Measurements from ENCODE around the gene ZFPM1. TPM values are rescaled to one million over a fixed set of nuclear protein-coding genes. Genes with fewer than 3 reads are reported as not detected.

ZFPM1 gene
- total and polyA plus RNA-seq, 2 of the 8 experiments (the other 6 are each of a cell fraction or from before 2014, with no cell fraction given) = 0.74 to 4.8 TPM

DNA sequence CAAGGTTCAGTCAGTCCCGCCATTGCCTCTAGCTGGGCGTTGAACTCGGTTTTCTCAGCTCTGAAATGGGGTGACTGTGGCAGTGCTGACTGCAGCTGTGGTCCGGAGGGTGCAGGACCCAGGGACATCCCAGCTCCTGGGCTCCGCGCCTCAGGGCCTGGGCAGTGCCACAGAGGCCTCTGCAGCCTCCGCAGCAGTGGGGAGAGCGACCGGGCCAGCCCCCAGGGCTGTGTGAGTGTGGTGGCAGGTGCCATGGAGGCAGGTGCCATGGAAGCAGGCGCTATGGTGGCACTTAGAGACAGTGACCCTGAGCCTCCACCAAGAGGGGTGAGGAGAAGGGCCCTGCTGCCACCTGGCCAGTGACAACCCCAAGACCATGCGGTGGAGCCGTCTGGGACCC is 39.4 kb upstream of the ZFPM1 start:
- H3K4me2 ChIP-seq (ENCODE audit: insufficient read depth in 1 of 2, low read depth in 2 of 2, low read length in 2 of 2) = no peak overlapping the region
- CTCF ChIA-PET (ENCODE audit: partially characterized antibody) = interaction anchor here (1.1 kb wide), 1 partner anchor 14 kb away, joined by 4 read pairs; no protein-coding TSS in a partner anchor

More for the DNA sequence above, 39.4 kb upstream of the ZFPM1 start:
- H3K23ac ChIP-seq (ENCODE audit: insufficient read length) = no peak overlapping the region
- no peaks in the 10 kb centered on the region; a peak in 1 of 8 replicates for H3K36me3 ChIP-seq (ENCODE audit: control insufficient read depth in 2 of 4, insufficient read depth in 4 of 4, low read length in 3 of 4)
- H2BK12ac ChIP-seq (ENCODE audit: low read depth, low read length) = no peak overlapping the region
- H3K9ac ChIP-seq (replicated peaks in 1 of 4; ENCODE audit: extremely low read depth in 1 of 4, low read depth in 3 of 4, low read length in 3 of 4) = no peak overlapping the region; a peak in 1 of 7 replicates
- POLR2A ChIA-PET (ENCODE audit: partially characterized antibody) = no interaction called here
- FAIRE-seq = no peak
- H3K79me1 ChIP-seq (ENCODE audit: low read depth, low read length) = no peaks in the 10 kb centered on the region
- DNase-seq (ENCODE audit: low read depth in 1 of 2, low spot score in 2 of 2) = no peak
- no peak overlapping the region for H4K91ac ChIP-seq (replicated peaks; ENCODE audit: insufficient read length, low read length)
- no peak overlapping the region for H3K18ac ChIP-seq (ENCODE audit: extremely low read depth, low read length)
- H3K27me3 ChIP-seq (replicated peaks in 1 of 4; ENCODE audit: control insufficient read depth in 3 of 4, extremely low read depth in 1 of 4, insufficient read depth in 3 of 4, low read length in 3 of 4) = no peaks in the 10 kb centered on the region
- H3K23me2 ChIP-seq (ENCODE audit: low read depth, low read length) = no peaks in the 10 kb centered on the region
- H3K4me1 ChIP-seq (replicated peaks in 1 of 4; ENCODE audit: control insufficient read depth in 3 of 4, insufficient read depth in 4 of 4, low read length in 3 of 4) = no peaks in the 10 kb centered on the region; a peak in 1 of 7 replicates
- no peak overlapping the region for H2BK5ac ChIP-seq (ENCODE audit: low read depth, low read length)
- TF ChIP-seq POLR2A (IDR thresholded peaks at IDR 0.05; ENCODE audit: control extremely low read depth in 1 of 2, low read depth in 2 of 2, low read length in 2 of 2) = no peak
- no peak for TF ChIP-seq KDM5A (IDR thresholded peaks at IDR 0.05; ENCODE audit: low read length)
- TF ChIP-seq CBX8 (IDR thresholded peaks at IDR 0.05; ENCODE audit: borderline replicate concordance, low read depth, low read length) = no peak
- TF ChIP-seq CEBPB (IDR thresholded peaks at IDR 0.05; ENCODE audit: low read depth, low read length) = no peak
- H3K79me2 ChIP-seq (ENCODE audit: control insufficient read depth in 1 of 2, insufficient read depth in 2 of 2, low read length in 2 of 2) = no peaks in the 10 kb centered on the region
- no peak overlapping the region; the same call in 1 of the 2 replicates for H3K27ac ChIP-seq (ENCODE audit: low read depth, low read length)
- peak overlapping the region; percentile 35 for H4K8ac ChIP-seq (ENCODE audit: extremely low read depth, insufficient read depth, low read length)
- H3K56ac ChIP-seq (replicated peaks; ENCODE audit: insufficient read length, low read depth, low read length) = no peak overlapping the region
- H4K20me1 ChIP-seq (replicated peaks in 1 of 2; ENCODE audit: control insufficient read depth in 1 of 2, insufficient read depth in 2 of 2, low read length in 2 of 2) = peaks cover 0 to 1% of the 10 kb centered on the region in 2 experiments
- no peak overlapping the region for H2BK120ac ChIP-seq (replicated peaks; ENCODE audit: low read depth, low read length)
- no peak overlapping the region for H2AK5ac ChIP-seq (ENCODE audit: low read depth, low read length)
- H3K9me3 ChIP-seq (ENCODE audit: insufficient read depth in 2 of 2, low read depth in 1 of 2, low read length in 1 of 2) = no peaks in the 10 kb centered on the region
- H4K5ac ChIP-seq (ENCODE audit: insufficient read length, low read depth, low read length) = no peak overlapping the region
- no peak overlapping the region for H3K4me3 ChIP-seq (ENCODE audit: extremely low read depth in 1 of 4, insufficient read depth in 2 of 4, low read depth in 3 of 4, low read length in 4 of 4)
- H3K14ac ChIP-seq (ENCODE audit: insufficient read length) = no peak overlapping the region
- H2BK20ac ChIP-seq (ENCODE audit: low read length) = no peak overlapping the region
- no peak overlapping the region for H2AFZ ChIP-seq (ENCODE audit: low read length)
- no peak overlapping the region for H3K4ac ChIP-seq (replicated peaks; ENCODE audit: insufficient read length, low read depth, low read length)
- H2BK15ac ChIP-seq (ENCODE audit: low read length) = no peak overlapping the region
- WGBS, 2 experiments (ENCODE audit: extremely low coverage in 1 of 2, insufficient coverage in 1 of 2, insufficient read length in 1 of 2, insufficient replicate concordance in 2 of 2, low coverage in 1 of 2, low lambda C conversion rate in 2 of 2, missing lambda C conversion rate in 1 of 2) = 88% methylated on average over 12 of the region's 12 CpGs; no CpG with 5 or more reads in 1 of the 2 experiments
